ENCODE results near the gene SGSM1.

SGSM1 gene

GRCh38 chr22:24826710-24827285 is 20.8 kb downstream of the SGSM1 start:
- H3K4me3 ChIP-seq (ENCODE audit: low read length, poor library complexity, severe bottlenecking), result no peak overlapping the region
- H2AFZ ChIP-seq (ENCODE audit: low read length), result no peak overlapping the region
- no peaks in the 10 kb centered on the region for H3K27me3 ChIP-seq (ENCODE audit: insufficient read depth, low read length, poor library complexity, severe bottlenecking)
- no peaks in the 10 kb centered on the region for H3K4me1 ChIP-seq (ENCODE audit: insufficient read depth, low read length, poor library complexity, severe bottlenecking)
- no peaks in the 10 kb centered on the region for H3K9me3 ChIP-seq (ENCODE audit: insufficient read depth, low read depth, low read length)
- no peaks in the 10 kb centered on the region for H3K36me3 ChIP-seq (ENCODE audit: insufficient read depth, low read length)
- H3F3A ChIP-seq (ENCODE audit: low read depth), result no peaks in the 10 kb centered on the region
- H3K9ac ChIP-seq (ENCODE audit: low read depth, low read length, poor library complexity, severe bottlenecking), result no peak overlapping the region
- H4K20me1 ChIP-seq (ENCODE audit: insufficient read depth, low read length, poor library complexity, severe bottlenecking), result no peaks in the 10 kb centered on the region
- no peak for TF ChIP-seq EZH2phosphoT487 (IDR thresholded peaks at IDR 0.05; ENCODE audit: borderline replicate concordance)
- no peak for TF ChIP-seq CTCF (conservative IDR thresholded peaks at IDR 0.05; ENCODE audit: low read length)
- no peaks in the 10 kb centered on the region for H3K9me2 ChIP-seq (replicated peaks; ENCODE audit: low read depth, low read length)
- H3K4me2 ChIP-seq (ENCODE audit: low read depth, low read length, poor library complexity, severe bottlenecking), result no peak overlapping the region
- H3K79me2 ChIP-seq (ENCODE audit: insufficient read depth, low read length), result no peaks in the 10 kb centered on the region

- H3F3A ChIP-seq (ENCODE audit: low read depth), result no peaks in the 10 kb centered on the region
- H3K4me2 ChIP-seq (ENCODE audit: low read depth, low read length, poor library complexity, severe bottlenecking), result no peak overlapping the region
- TF ChIP-seq CTCF (conservative IDR thresholded peaks at IDR 0.05; ENCODE audit: low read length), result no peak
- no peak for TF ChIP-seq EZH2phosphoT487 (IDR thresholded peaks at IDR 0.05; ENCODE audit: borderline replicate concordance)
- no peaks in the 10 kb centered on the region for H3K36me3 ChIP-seq (ENCODE audit: insufficient read depth, low read length)
- H4K20me1 ChIP-seq (ENCODE audit: insufficient read depth, low read length, poor library complexity, severe bottlenecking), result no peaks in the 10 kb centered on the region
- no peaks in the 10 kb centered on the region for H3K4me1 ChIP-seq (ENCODE audit: insufficient read depth, low read length, poor library complexity, severe bottlenecking)
- H3K79me2 ChIP-seq (ENCODE audit: insufficient read depth, low read length), result no peaks in the 10 kb centered on the region
- no peaks in the 10 kb centered on the region for H3K9me2 ChIP-seq (replicated peaks; ENCODE audit: low read depth, low read length)
- H2AFZ ChIP-seq (ENCODE audit: low read length), result no peak overlapping the region
- H3K9me3 ChIP-seq (ENCODE audit: insufficient read depth, low read depth, low read length), result no peaks in the 10 kb centered on the region
- H3K27me3 ChIP-seq (ENCODE audit: insufficient read depth, low read length, poor library complexity, severe bottlenecking), result no peaks in the 10 kb centered on the region
- no peak overlapping the region for H3K4me3 ChIP-seq (ENCODE audit: low read length, poor library complexity, severe bottlenecking)
- no peak overlapping the region for H3K9ac ChIP-seq (ENCODE audit: low read depth, low read length, poor library complexity, severe bottlenecking)
These were observed 21.3 kb downstream of the SGSM1 start for GRCh38 chr22:24827296-24827695.

GRCh38 chr22:24830205-24830979 is 24.4 kb downstream of the SGSM1 start:
- Histone ChIP-seq H4K20me1 (ENCODE audit: insufficient read depth, low read length, poor library complexity, severe bottlenecking) (no peaks in the 10 kb centered on the region), H3K4me1 (ENCODE audit: insufficient read depth, low read length, poor library complexity, severe bottlenecking) (no peaks in the 10 kb centered on the region), H3K79me2 (ENCODE audit: insufficient read depth, low read length) (no peaks in the 10 kb centered on the region), H3K4me3 (ENCODE audit: low read length, poor library complexity, severe bottlenecking) (no peak overlapping the region), H3K36me3 (ENCODE audit: insufficient read depth, low read length) (no peaks in the 10 kb centered on the region), H2AFZ (ENCODE audit: low read length) (no peak overlapping the region), H3K9me3 (ENCODE audit: insufficient read depth, low read depth, low read length) (no peaks in the 10 kb centered on the region), H3K9me2 (replicated peaks; ENCODE audit: low read depth, low read length) (no peaks in the 10 kb centered on the region), H3K9ac (ENCODE audit: low read depth, low read length, poor library complexity, severe bottlenecking) (no peak overlapping the region), H3F3A (ENCODE audit: low read depth) (no peaks in the 10 kb centered on the region), H3K27me3 (ENCODE audit: insufficient read depth, low read length, poor library complexity, severe bottlenecking) (no peaks in the 10 kb centered on the region), H3K4me2 (ENCODE audit: low read depth, low read length, poor library complexity, severe bottlenecking) (no peak overlapping the region)
- TF ChIP-seq CTCF (conservative IDR thresholded peaks at IDR 0.05; ENCODE audit: low read length) (no peak), EZH2phosphoT487 (IDR thresholded peaks at IDR 0.05; ENCODE audit: borderline replicate concordance) (no peak)
